Fibroblast of lung (primary cell): ENCODE results near the gene GTF2F2.

Experiments
- CTCF ChIP-seq, 2 donors: IDR thresholded peaks in 1 of 2; conservative IDR thresholded peaks in 1 of 2; 1 replicate in 1 of 2; 2 replicates in 1 of 2; pipeline ENCODE4 v1.5.1; 2011 to 2012; ENCODE audit warnings: low read length in 2 of 2, control low read depth in 1 of 2, inconsistent platforms in 1 of 2, low read depth in 1 of 2, mild to moderate bottlenecking in 1 of 2
- EZH2 ChIP-seq: IDR thresholded peaks from 2 replicates; pipeline ENCODE4 v1.5.1; 2012; ENCODE audit warnings: low read length, control low read depth, mild to moderate bottlenecking; ENCODE audit errors: missing control alignments

- TF ChIP-seq EZH2 (no peak), CTCF (conservative IDR thresholded peaks at IDR 0.05 in 1 of 2, IDR thresholded peaks at IDR 0.05 in 1 of 2; ENCODE audit: low read depth in 1 of 2, low read length in 2 of 2) (no peak)
Observed at GRCh38 chr13:45299194-45299593, 178.9 kb downstream of the GTF2F2 start.
